Erythroblast (primary cell): ENCODE data around the gene ATP2A1.
"Not testable (repeated sequence)": the region's sequence is repeated elsewhere in the genome, so short reads cannot be mapped to it uniquely, and the experiment has no call there.

ENCODE experiments used
- DNase-seq, 2 experiments: peaks; one replicate each; lab custom pipeline; 2025; lab: John Stamatoyannopoulos, UW
- GATA1 ChIP-seq: IDR thresholded peaks from 2 replicates; pipeline ENCODE4 v1.6.1; 2011; ENCODE audit warnings: low read depth, mild to moderate bottlenecking, control low read depth, low read length, moderate library complexity
- POLR2A ChIP-seq: IDR thresholded peaks from 2 replicates; pipeline ENCODE4 v1.6.1; 2011; ENCODE audit warnings: mild to moderate bottlenecking, low read length

The ATP2A1 gene

GRCh38 chr16:28880955-28881354, 2.7 kb downstream of the ATP2A1 start:
- TF ChIP-seq POLR2A, result no peak
- TF ChIP-seq GATA1, result no peak
- DNase-seq, result no peak

GRCh38 chr16:28881565-28881964, 3.3 kb downstream of the ATP2A1 start:
- not testable (repeated sequence) for DNase-seq

- DNase-seq, result no peak
- no peak for TF ChIP-seq GATA1
- no peak for TF ChIP-seq POLR2A
These were observed 4.4 kb downstream of the ATP2A1 start for GRCh38 chr16:28882551-28883160.

GRCh38 chr16:28883221-28883996, 5.1 kb downstream of the ATP2A1 start:
- DNase-seq, result no peak
- no peak for TF ChIP-seq POLR2A
- no peak for TF ChIP-seq GATA1

GRCh38 chr16:28884045-28884444, 5.8 kb downstream of the ATP2A1 start:
- no peak for DNase-seq
- TF ChIP-seq POLR2A (no peak), GATA1 (no peak)

GRCh38 chr16:28886945-28887344, 8.7 kb downstream of the ATP2A1 start:
- no peak for DNase-seq
- no peak for TF ChIP-seq POLR2A
- no peak for TF ChIP-seq GATA1

- not testable (repeated sequence) for DNase-seq
These were observed 12.1 kb downstream of the ATP2A1 start for GRCh38 chr16:28890355-28890754.

- DNase-seq, result no peak
- TF ChIP-seq GATA1, result no peak
- no peak for TF ChIP-seq POLR2A
These were observed 13.9 kb downstream of the ATP2A1 start for GRCh38 chr16:28891964-28892890.

- no peak for DNase-seq
- TF ChIP-seq GATA1 (no peak), POLR2A (no peak)
These were observed 15.0 kb downstream of the ATP2A1 start for GRCh38 chr16:28893291-28893690.

GRCh38 chr16:28895609-28896008, 17.3 kb downstream of the ATP2A1 start:
- no peak for TF ChIP-seq GATA1

GRCh38 chr16:28897826-28898225, 19.5 kb downstream of the ATP2A1 start:
- no peak for DNase-seq
- TF ChIP-seq GATA1, result no peak
- TF ChIP-seq POLR2A, result no peak

More at GRCh38 chr16:28895609-28896008, 17.3 kb downstream of the ATP2A1 start:
- no peak for DNase-seq

- no peak for DNase-seq
- TF ChIP-seq GATA1 (no peak), POLR2A (no peak)
These were observed 20.0 kb downstream of the ATP2A1 start for GRCh38 chr16:28898266-28898665.

- no peak for DNase-seq
- TF ChIP-seq POLR2A, result no peak
- TF ChIP-seq GATA1, result no peak
These were observed 20.7 kb downstream of the ATP2A1 start for GRCh38 chr16:28898942-28899341.
